Body of pancreas (tissue), 4 donors: ENCODE data around the gene ABCC1. TPM values are rescaled to one million over a fixed set of nuclear protein-coding genes. Genes with fewer than 3 reads are reported as not detected.
"Not testable (repeated sequence)": the region's sequence is repeated elsewhere in the genome, so short reads cannot be mapped to it uniquely, and the experiment has no call there.

Experiments
- ATAC-seq: fragments of 150-250 bp; one replicate; pipeline ENCODE4 v1.9.1; 2016
- DNase-seq, 4 donors: peaks; one replicate each; pipeline ENCODE4 v3.0.0-alpha.2; 2019
- H3K27ac ChIP-seq, 4 donors: fragments of 200-600 bp; sonication (generic); 1 replicate in 3 of 4; 2 replicates in 1 of 4; pipeline versions ENCODE4 v1.5.1 to v1.6.1; 2016 to 2019; ENCODE audit warnings: mild to moderate bottlenecking in 1 of 4, mixed read lengths in 1 of 4, moderate library complexity in 1 of 4
- H3K27me3 ChIP-seq, 2 donors: fragments of 200-600 bp; sonication (generic); one replicate each; pipeline ENCODE4 v1.6.0; 2016; ENCODE audit warnings: mild to moderate bottlenecking in 1 of 2
- H3K36me3 ChIP-seq, 2 donors: fragments of 200-600 bp; sonication (generic); replicated peaks in 1 of 2; 2 replicates each; pipeline ENCODE4 v1.5.1; 2016; ENCODE audit warnings: low read depth in 2 of 2; ENCODE audit not compliant: insufficient read depth in 1 of 2
- H3K4me1 ChIP-seq: fragments of 200-600 bp; sonication (generic); one replicate; pipeline ENCODE4 v1.6.0; 2016
- H3K4me3 ChIP-seq, 2 donors: fragments of 200-600 bp; sonication (generic); 1 replicate in 1 of 2; 2 replicates in 1 of 2; pipeline ENCODE4 v1.5.1; 2016 to 2019
- H3K9me3 ChIP-seq, 3 donors: fragments of 200-600 bp; sonication (generic); 1 replicate in 2 of 3; 2 replicates in 1 of 3; pipeline ENCODE4 v1.5.1; 2016
- CTCF ChIP-seq, 7 experiments: fragments of 450-650 bp in 4 of 7; fragments of 200-600 bp in 3 of 7; sonication (generic) in 3 of 7; IDR thresholded peaks; one replicate each; pipeline ENCODE4 v1.5.1; 2016 to 2019; ENCODE audit warnings: antibody characterized with exemption in 7 of 7
- POLR2A ChIP-seq, 3 donors: fragments of 450-650 bp; IDR thresholded peaks; one replicate each; pipeline ENCODE4 v1.6.1; 2016; ENCODE audit warnings: antibody characterized with exemption in 3 of 3, mild to moderate bottlenecking in 2 of 3
- WGBS, 2 donors: methylation state at CpG; one replicate each; pipeline ENCODE4 v1.1.5; 2017; 5-methylcytosine and 5-hydroxymethylcytosine counted together
- intact Hi-C: fragments of 100-400 bp; cut with DNase I; formaldehyde crosslinking; loops from one replicate; pipeline ENCODE4 v1.15.1; 2023
- total RNA-seq, 2 donors: library from RNA; depleted of rRNA; stranded (reverse); fragments of >200 nt; gene quantifications; one replicate each; pipeline ENCODE4 v1.1.0, GENCODE V29; 2016

ABCC1 gene
- total RNA-seq, 2 donors from 2014 or later, result 12.7 to 23.1 TPM

GRCh38 chr16:16099320-16099719, 149.9 kb downstream of the ABCC1 start:
- TF ChIP-seq CTCF (IDR thresholded peaks at IDR 0.05) (no peak), POLR2A (IDR thresholded peaks at IDR 0.05) (no peak)
- H3K9me3 ChIP-seq, result no peaks in the 10 kb centered on the region
- H3K27me3 ChIP-seq, result no peaks in the 10 kb centered on the region
- H3K27ac ChIP-seq, result peak overlapping the region in 3 of 4 donors; percentile 41 to 59 (median 50)
- H3K36me3 ChIP-seq, result no peaks in the 10 kb centered on the region
- WGBS, 2 donors, result 44 to 63% methylated on average over 4 of the region's 4 CpGs
- intact Hi-C loops, result no loop called here
- peak; percentile 51 for ATAC-seq
- DNase-seq, result peak in 1 of 4 donors; percentile 32
- H3K4me1 ChIP-seq, result peaks cover 47% of the 10 kb centered on the region
- H3K4me3 ChIP-seq, result no peak overlapping the region

- Histone ChIP-seq H3K27me3 (no peaks in the 10 kb centered on the region), H3K9me3 (no peaks in the 10 kb centered on the region), H3K27ac (peak overlapping the region in 1 of 4 donors; percentile 59), H3K4me1 (peaks cover 46% of the 10 kb centered on the region), H3K36me3 (no peaks in the 10 kb centered on the region), H3K4me3 (no peak overlapping the region)
- TF ChIP-seq POLR2A (IDR thresholded peaks at IDR 0.05), result no peak
- TF ChIP-seq CTCF (IDR thresholded peaks at IDR 0.05), result no peak
- WGBS, 2 donors, result 73 to 86% methylated on average over 8 of the region's 8 CpGs
- ATAC-seq (no peak), DNase-seq (no peak)
- intact Hi-C loops, result no loop called here
Measured at GRCh38 chr16:16100631-16101030, 151.2 kb downstream of the ABCC1 start.

GRCh38 chr16:16101585-16101984, 152.2 kb downstream of the ABCC1 start:
- H3K4me1 ChIP-seq, result peaks cover 37% of the 10 kb centered on the region
- H3K9me3 ChIP-seq, result no peaks in the 10 kb centered on the region
- H3K36me3 ChIP-seq, result peaks cover 0 to 2% of the 10 kb centered on the region in 2 donors
- intact Hi-C loops, result no loop called here
- no peak overlapping the region for H3K27ac ChIP-seq
- TF ChIP-seq CTCF (IDR thresholded peaks at IDR 0.05) (no peak), POLR2A (IDR thresholded peaks at IDR 0.05) (no peak)
- no peaks in the 10 kb centered on the region for H3K27me3 ChIP-seq
- DNase-seq (no peak), ATAC-seq (no peak)
- WGBS, 2 donors, result 62 to 78% methylated on average over 5 of the region's 5 CpGs
- H3K4me3 ChIP-seq, result no peak overlapping the region

- ATAC-seq (no peak), DNase-seq (peak in 1 of 4 donors; percentile 63)
- WGBS, 2 donors, result 43 to 57% methylated on average over 4 of the region's 4 CpGs
- no peak for TF ChIP-seq POLR2A (IDR thresholded peaks at IDR 0.05)
- no peak for TF ChIP-seq CTCF (IDR thresholded peaks at IDR 0.05)
- H3K9me3 ChIP-seq, result no peaks in the 10 kb centered on the region
- intact Hi-C loops, result no loop called here
- no peak overlapping the region for H3K4me3 ChIP-seq
- no peaks in the 10 kb centered on the region for H3K27me3 ChIP-seq
- H3K36me3 ChIP-seq, result peaks cover 0 to 2% of the 10 kb centered on the region in 2 donors
- H3K4me1 ChIP-seq, result peaks cover 25% of the 10 kb centered on the region
- peak overlapping the region in 2 of 4 donors; percentile 26 to 38 for H3K27ac ChIP-seq
Measured at GRCh38 chr16:16102738-16103137, 153.3 kb downstream of the ABCC1 start.

- H3K27me3 ChIP-seq, intact Hi-C loops, H3K9me3 ChIP-seq, ATAC-seq, H3K4me3 ChIP-seq, DNase-seq, H3K27ac ChIP-seq, H3K36me3 ChIP-seq: not testable (repeated sequence)
- H3K4me1 ChIP-seq, result peaks cover 22% of the 10 kb centered on the region
- WGBS, 2 donors, result 74 to 89% methylated on average over 4 to 16 of the region's 16 CpGs
Measured at GRCh38 chr16:16104132-16104803, 154.9 kb downstream of the ABCC1 start.

- H3K4me1 ChIP-seq, result peaks cover 22% of the 10 kb centered on the region
- intact Hi-C loops, ATAC-seq, H3K4me3 ChIP-seq, H3K9me3 ChIP-seq, DNase-seq, H3K36me3 ChIP-seq, H3K27me3 ChIP-seq, H3K27ac ChIP-seq: not testable (repeated sequence)
- 90 to 100% methylated on average over 1 to 21 of the region's 21 CpGs for WGBS, 2 donors
Measured at GRCh38 chr16:16104804-16105141, 155.4 kb downstream of the ABCC1 start.
